Stimulated activated CD4-positive, alpha-beta T cell treated with anti-CD3 and anti-CD28 coated beads, Interleukin-12 subunit alpha, Interleukin-12 subunit beta, amount 100 ng/mL, for 24 hours (primary cell): Measurements from ENCODE around the gene FMN2.
"Not testable (repeated sequence)": the region's sequence is repeated elsewhere in the genome, so short reads cannot be mapped to it uniquely, and the experiment has no call there.

ENCODE experiments used
- DNase-seq, 2 experiments: peaks; one replicate each; pipeline ENCODE4 v3.0.0-alpha.2; 2020; ENCODE audit warnings: low read depth in 2 of 2

FMN2 gene

GRCh38 chr1:240362826-240363225, 271.1 kb downstream of the FMN2 start:
- no peak for DNase-seq

- no peak for DNase-seq
Measured at GRCh38 chr1:240363315-240363714, 271.6 kb downstream of the FMN2 start.

GRCh38 chr1:240363914-240364313, 272.2 kb downstream of the FMN2 start:
- no peak for DNase-seq

- no peak for DNase-seq
Measured at GRCh38 chr1:240366636-240367035, 275.0 kb downstream of the FMN2 start.

GRCh38 chr1:240385551-240385950, 293.9 kb downstream of the FMN2 start:
- DNase-seq, result no peak

GRCh38 chr1:240385985-240386978, 294.6 kb downstream of the FMN2 start:
- DNase-seq, result no peak

- no peak for DNase-seq
Measured at GRCh38 chr1:240387051-240387450, 295.4 kb downstream of the FMN2 start.

- DNase-seq, result no peak
Measured at GRCh38 chr1:240391660-240392260, 300.1 kb downstream of the FMN2 start.

GRCh38 chr1:240394353-240394752, 302.7 kb downstream of the FMN2 start:
- no peak for DNase-seq

GRCh38 chr1:240395336-240395735, 303.7 kb downstream of the FMN2 start:
- no peak for DNase-seq

GRCh38 chr1:240399381-240399780, 307.7 kb downstream of the FMN2 start:
- no peak for DNase-seq

GRCh38 chr1:240401731-240402130, 310.0 kb downstream of the FMN2 start:
- no peak for DNase-seq

GRCh38 chr1:240402326-240402725, 310.6 kb downstream of the FMN2 start:
- no peak for DNase-seq

- no peak for DNase-seq
Measured at GRCh38 chr1:240404286-240404685, 312.6 kb downstream of the FMN2 start.

- DNase-seq, result no peak
Measured at GRCh38 chr1:240405751-240406150, 314.1 kb downstream of the FMN2 start.

GRCh38 chr1:240407407-240407806, 315.7 kb downstream of the FMN2 start:
- no peak for DNase-seq

- no peak for DNase-seq
Measured at GRCh38 chr1:240409615-240410014, 317.9 kb downstream of the FMN2 start.

GRCh38 chr1:240413732-240414131, 322.0 kb downstream of the FMN2 start:
- DNase-seq, result no peak

- DNase-seq, result no peak
Measured at GRCh38 chr1:240414237-240414636, 322.6 kb downstream of the FMN2 start.

- not testable (repeated sequence) for DNase-seq
Measured at GRCh38 chr1:240415011-240415410, 323.3 kb downstream of the FMN2 start.

GRCh38 chr1:240415532-240415931, 323.8 kb downstream of the FMN2 start:
- no peak for DNase-seq

GRCh38 chr1:240417317-240417716, 325.6 kb downstream of the FMN2 start:
- no peak for DNase-seq

- no peak for DNase-seq
Measured at GRCh38 chr1:240420766-240421165, 329.1 kb downstream of the FMN2 start.
